Heart left ventricle (tissue), 13 donors: ENCODE results near the gene DHRS4L2.

Source experiments
- POLR2A ChIP-seq, 2 donors: fragments of 450-650 bp; IDR thresholded peaks; one replicate each; pipeline ENCODE4 v1.6.1; 2017; ENCODE audit warnings: antibody characterized with exemption in 2 of 2, mild to moderate bottlenecking in 2 of 2, moderate library complexity in 2 of 2
- TF ChIP-seq, protein P1 (sequence below), 12 donors: fragments of 200-600 bp; sonication (generic) in 4 of 12; IDR thresholded peaks; one replicate each; pipeline versions ENCODE4 v1.5.0 to v1.8.0; 2018 to 2022; ENCODE audit warnings: antibody characterized with exemption in 12 of 12, mild to moderate bottlenecking in 5 of 12
- donor health status: ischemic (EF 13 %, LVEDD 7.1; RV severe dilation, severe dysfunction).
- donor health status: DM: no; HTN: yes; CAD: no.
- donor health status: DM: no; HTN: no; CAD: no.
- donor health status: ischemic (EF 25% LVEDD 6.9; RV normal size, moderate dysfunction).
- donor health status: ischemic (EF 25% LVEDD 5.7; RV mildly dilated, moderate dysfunction).
- donor health status: ischemic (EF 35%, LVEDD 5.7; RV mildly dilated, moderate dysfunction).
- donor health status: nonischemic (EF 11% LVEDD 7.7; RV severe dilation, severe dysfunction).
- donor health status: DM: yes; HTN: yes; CAD: no.
- donor health status: PGD.
- donor health status: ischemic (EF 29% LVEDD 5.4; RV normal size, mild dysfunction).
- donor health status: nonischemic (EF 23%, LVEDD 6.1; RV moderate dilation, normal function).

DNA sequence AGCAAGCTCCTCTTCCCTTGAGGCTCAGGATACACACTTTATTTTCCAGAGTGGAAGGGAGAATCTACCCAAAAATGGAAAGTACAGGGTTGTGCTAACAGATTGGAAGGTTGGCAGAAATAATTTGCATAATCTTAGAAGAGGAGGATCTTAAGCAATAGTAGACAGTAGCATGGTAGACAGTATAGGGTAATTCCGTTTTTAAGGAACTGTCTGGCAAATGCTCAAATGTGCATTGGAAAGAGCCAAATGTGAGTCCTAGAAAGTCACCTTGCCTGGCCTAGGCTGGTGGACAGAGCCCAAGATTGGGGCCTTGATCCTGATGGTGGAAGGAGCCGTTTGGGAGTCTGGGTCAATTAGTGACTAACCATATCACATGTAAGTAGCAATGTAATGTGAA, 50.0 kb downstream of the DHRS4L2 start:
- TF ChIP-seq, protein P1, sequence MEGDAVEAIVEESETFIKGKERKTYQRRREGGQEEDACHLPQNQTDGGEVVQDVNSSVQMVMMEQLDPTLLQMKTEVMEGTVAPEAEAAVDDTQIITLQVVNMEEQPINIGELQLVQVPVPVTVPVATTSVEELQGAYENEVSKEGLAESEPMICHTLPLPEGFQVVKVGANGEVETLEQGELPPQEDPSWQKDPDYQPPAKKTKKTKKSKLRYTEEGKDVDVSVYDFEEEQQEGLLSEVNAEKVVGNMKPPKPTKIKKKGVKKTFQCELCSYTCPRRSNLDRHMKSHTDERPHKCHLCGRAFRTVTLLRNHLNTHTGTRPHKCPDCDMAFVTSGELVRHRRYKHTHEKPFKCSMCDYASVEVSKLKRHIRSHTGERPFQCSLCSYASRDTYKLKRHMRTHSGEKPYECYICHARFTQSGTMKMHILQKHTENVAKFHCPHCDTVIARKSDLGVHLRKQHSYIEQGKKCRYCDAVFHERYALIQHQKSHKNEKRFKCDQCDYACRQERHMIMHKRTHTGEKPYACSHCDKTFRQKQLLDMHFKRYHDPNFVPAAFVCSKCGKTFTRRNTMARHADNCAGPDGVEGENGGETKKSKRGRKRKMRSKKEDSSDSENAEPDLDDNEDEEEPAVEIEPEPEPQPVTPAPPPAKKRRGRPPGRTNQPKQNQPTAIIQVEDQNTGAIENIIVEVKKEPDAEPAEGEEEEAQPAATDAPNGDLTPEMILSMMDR (IDR thresholded peaks at IDR 0.05), result no peak
- TF ChIP-seq POLR2A (IDR thresholded peaks at IDR 0.05), result no peak
